Renal cortex interstitium (tissue), 11 donors: ENCODE measurements around the gene KCNK15. TPM values are rescaled to one million over a fixed set of nuclear protein-coding genes. Genes with fewer than 3 reads are reported as not detected.

Source experiments
- DNase-seq, 11 donors: peaks; one replicate each; pipeline ENCODE4 v3.0.0-alpha.2; 2013; ENCODE audit warnings: low read depth in 9 of 11, low spot score in 4 of 11; ENCODE audit errors: extremely low read depth in 1 of 11
- polyA plus RNA-seq, 3 donors: library from polyadenylated mRNA; unstranded; fragments of 120-200 nt; gene quantifications; one replicate each; pipeline ENCODE4 v1.2.1, GENCODE V29; 2013; ENCODE audit not compliant: insufficient read length in 3 of 3

Gene KCNK15
- polyA plus RNA-seq, 3 donors = 0.06 to 0.18 (median 0.09) TPM

- DNase-seq = no peak
Measured at GRCh38 chr20:44714102-44714700, 31.5 kb upstream of the KCNK15 start.

GRCh38 chr20:44714701-44715498 lies 30.8 kb upstream of the KCNK15 start, which contains the start of gene CCN5:
CCN5 (plus strand) TSS chr20:44715369; CDS start chr20:44715391, 22 bp downstream.
- no peak for DNase-seq

GRCh38 chr20:44715499-44716308 lies 30.0 kb upstream of the KCNK15 start:
- no peak for DNase-seq

- DNase-seq = no peak
Measured at GRCh38 chr20:44716309-44717106, 29.2 kb upstream of the KCNK15 start.

GRCh38 chr20:44717986-44718385 lies 27.7 kb upstream of the KCNK15 start:
- DNase-seq = no peak

- DNase-seq = no peak
Measured at GRCh38 chr20:44719841-44720240, 25.8 kb upstream of the KCNK15 start.

- no peak for DNase-seq
Measured at GRCh38 chr20:44720621-44720996, 25.1 kb upstream of the KCNK15 start.

- DNase-seq = no peak
Measured at GRCh38 chr20:44720997-44721784, 24.5 kb upstream of the KCNK15 start.

GRCh38 chr20:44721785-44722054 lies 23.9 kb upstream of the KCNK15 start:
- no peak for DNase-seq

GRCh38 chr20:44722990-44723389 lies 22.7 kb upstream of the KCNK15 start:
- DNase-seq = no peak

GRCh38 chr20:44723391-44723790 lies 22.3 kb upstream of the KCNK15 start:
- no peak for DNase-seq

GRCh38 chr20:44723798-44724362 lies 21.8 kb upstream of the KCNK15 start:
- no peak for DNase-seq

GRCh38 chr20:44724423-44725091 lies 21.1 kb upstream of the KCNK15 start:
- no peak for DNase-seq

- DNase-seq = no peak
Measured at GRCh38 chr20:44725837-44726236, 19.8 kb upstream of the KCNK15 start.

- no peak for DNase-seq
Measured at GRCh38 chr20:44727039-44727438, 18.6 kb upstream of the KCNK15 start.

- no peak for DNase-seq
Measured at GRCh38 chr20:44727651-44728050, 18.0 kb upstream of the KCNK15 start.

GRCh38 chr20:44728801-44729443 lies 16.7 kb upstream of the KCNK15 start:
- peak in 6 of 11 donors; percentile 39 to 64 (median 56) for DNase-seq
